AG10803 (cell line): ENCODE data around the gene TAF4.

Experiments
- DNase-seq: peaks from one replicate; pipeline ENCODE4 v3.0.0; 2010; ENCODE audit warnings: low read depth
- H3K4me3 ChIP-seq: 2 replicates; pipeline ENCODE4 v1.5.1; 2011; ENCODE audit warnings: mild to moderate bottlenecking, low read length, control low read depth
- CTCF ChIP-seq: conservative IDR thresholded peaks from 2 replicates; pipeline ENCODE4 v1.5.1; 2011; ENCODE audit warnings: mild to moderate bottlenecking, low read length, control low read depth, inconsistent platforms

The TAF4 gene

GRCh38 chr20:62011938-62012534, 53.6 kb downstream of the TAF4 start:
- no peak overlapping the region for H3K4me3 ChIP-seq
- no peak for DNase-seq
- no peak for TF ChIP-seq CTCF

GRCh38 chr20:62011403-62011790, 54.3 kb downstream of the TAF4 start:
- no peak overlapping the region for H3K4me3 ChIP-seq
- TF ChIP-seq CTCF: no peak
- no peak for DNase-seq

- TF ChIP-seq CTCF: peak; percentile 71
- DNase-seq: peak; percentile 42
- no peak overlapping the region for H3K4me3 ChIP-seq
Measured at GRCh38 chr20:62010551-62011402, 54.9 kb downstream of the TAF4 start.

DNA sequence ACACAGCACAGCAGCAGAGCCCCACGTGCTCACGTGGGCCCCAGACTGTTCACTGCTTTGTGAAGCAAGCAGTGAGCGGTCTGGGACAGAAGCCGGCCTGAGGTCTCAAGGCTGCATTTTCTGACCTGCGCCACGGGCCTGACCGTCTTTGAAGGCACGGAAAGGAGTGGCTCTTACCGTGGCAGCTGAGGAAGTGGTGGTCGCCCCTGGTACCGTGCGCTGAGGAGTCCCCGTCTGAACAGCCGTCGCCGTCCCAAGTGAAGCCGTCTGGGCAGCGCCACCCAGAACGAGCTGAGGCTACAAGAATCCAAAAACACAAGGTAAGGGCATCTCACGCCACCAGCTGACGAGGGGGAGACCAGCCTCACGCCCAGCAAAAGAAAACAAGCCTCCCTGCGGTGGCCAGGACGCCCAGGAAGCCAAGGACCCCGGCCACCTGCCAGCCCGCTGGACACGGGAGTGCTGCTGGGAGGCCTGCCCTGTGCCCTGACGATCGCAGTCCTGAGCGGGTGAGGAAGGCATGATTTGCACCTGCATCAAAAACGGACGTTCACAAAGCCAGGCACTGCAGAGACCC, 55.7 kb downstream of the TAF4 start:
- H3K4me3 ChIP-seq: no peak overlapping the region
- no peak for DNase-seq
- TF ChIP-seq CTCF: no peak

DNA sequence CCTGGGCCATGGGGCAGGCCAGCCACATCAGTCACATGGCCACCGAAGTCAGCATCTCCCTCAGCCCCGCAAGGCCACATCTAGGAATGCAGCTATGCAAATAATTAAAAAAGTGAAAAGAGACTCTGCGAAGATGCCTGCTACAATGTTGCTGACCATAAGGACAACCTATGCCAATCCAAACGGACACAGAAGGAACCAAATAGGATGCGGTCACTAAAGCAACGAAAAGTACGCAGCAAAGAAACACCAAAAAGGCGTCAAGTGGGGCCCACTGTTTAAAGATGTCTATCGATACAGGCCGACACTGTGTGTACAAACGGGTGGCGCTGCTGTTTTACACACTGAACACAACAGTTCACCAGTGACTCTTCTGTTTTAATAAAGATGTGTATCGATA, 56.4 kb downstream of the TAF4 start:
- TF ChIP-seq CTCF: no peak
- no peak for DNase-seq
- no peak overlapping the region for H3K4me3 ChIP-seq

DNA sequence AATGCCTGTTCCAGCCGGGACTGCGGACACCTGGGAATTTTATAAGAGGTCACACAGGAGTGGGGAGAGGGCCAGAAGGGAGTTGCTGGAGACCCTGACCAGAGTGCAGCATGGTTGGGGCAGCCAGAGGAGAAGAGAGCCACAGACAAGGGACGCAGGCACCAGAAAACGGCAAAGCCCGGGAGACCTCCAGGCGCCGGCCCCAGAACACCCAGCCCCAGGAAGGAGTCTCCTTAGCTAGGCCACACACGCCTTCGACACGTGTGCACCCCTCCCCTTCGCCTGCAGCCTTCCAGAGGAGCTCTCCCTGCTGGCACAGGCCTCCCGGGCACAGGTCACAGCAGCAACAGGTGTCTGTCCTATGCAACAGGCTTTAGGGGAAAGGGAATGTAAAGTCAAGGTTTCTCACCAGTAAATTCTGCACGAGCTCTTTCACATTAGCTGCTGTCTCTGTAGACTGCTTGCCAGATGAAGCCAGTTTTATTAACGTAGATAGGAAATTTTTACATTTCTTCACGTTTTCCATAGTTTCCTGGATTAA, 57.0 kb downstream of the TAF4 start:
- no peak overlapping the region for H3K4me3 ChIP-seq
- no peak for TF ChIP-seq CTCF
- DNase-seq: no peak
